Activated naive CD4-positive, alpha-beta T cell treated with anti-CD3 and anti-CD28 coated beads for 36 hours (primary cell): Measurements from ENCODE around the gene GNAQ. TPM values are rescaled to one million over a fixed set of nuclear protein-coding genes. Genes with fewer than 3 reads are reported as not detected.

Experiments
- CTCF ChIA-PET: fragments of 350-600 bp; sonication (Branson Sonifier 250); formaldehyde crosslinking; loops from one replicate; lab custom pipeline; 2021; ENCODE audit warnings: antibody characterized with exemption; lab: Charles Lee
- DNase-seq: peaks from one replicate; pipeline ENCODE4 v3.0.0-alpha.2; 2020
- H3K27ac Mint-ChIP-seq: one replicate; pipeline ENCODE4 v1.8.0; 2021; ENCODE audit warnings: mild to moderate bottlenecking, mixed read lengths
- H3K27me3 Mint-ChIP-seq: one replicate; pipeline ENCODE4 v1.8.0; 2021; ENCODE audit warnings: low read depth, mixed read lengths
- H3K36me3 Mint-ChIP-seq: one replicate; pipeline ENCODE4 v1.8.0; 2021; ENCODE audit warnings: low read depth, mixed read lengths
- H3K4me1 Mint-ChIP-seq: one replicate; pipeline ENCODE4 v1.8.0; 2021; ENCODE audit warnings: low read depth, mixed read lengths
- H3K4me3 Mint-ChIP-seq: one replicate; pipeline ENCODE4 v1.8.0; 2021; ENCODE audit warnings: mild to moderate bottlenecking, moderate library complexity, mixed read lengths
- H3K9me3 Mint-ChIP-seq: one replicate; pipeline ENCODE4 v1.8.0; 2021; ENCODE audit warnings: mixed read lengths
- intact Hi-C: fragments of 100-400 bp; cut with micrococcal nuclease; formaldehyde crosslinking; loops from one replicate; pipeline ENCODE4 v1.15.1; 2023
- total RNA-seq, 2 experiments: library from RNA; stranded (reverse); gene quantifications; one replicate each; pipeline ENCODE4 v1.2.3, GENCODE V29; 2021

GNAQ gene
- total RNA-seq, 2 experiments from 2014 or later = 22.4 to 22.7 TPM

- Mint-ChIP-seq H3K36me3 (peaks cover 31% of the 10 kb centered on the region), H3K9me3 (no peaks in the 10 kb centered on the region), H3K4me1 (peaks cover 22% of the 10 kb centered on the region), H3K27ac (no peak overlapping the region), H3K4me3 (no peak overlapping the region), H3K27me3 (no peaks in the 10 kb centered on the region)
- no peak for DNase-seq
- CTCF ChIA-PET = no interaction called here
- intact Hi-C loops = no loop called here
Observed at GRCh38 chr9:77809552-77809951, 222.1 kb downstream of the GNAQ start.

- Mint-ChIP-seq H3K36me3 (peaks cover 27% of the 10 kb centered on the region), H3K4me1 (peaks cover 22% of the 10 kb centered on the region), H3K27ac (no peak overlapping the region), H3K9me3 (no peaks in the 10 kb centered on the region), H3K4me3 (no peak overlapping the region), H3K27me3 (no peaks in the 10 kb centered on the region)
- intact Hi-C loops = no loop called here
- no peak for DNase-seq
- CTCF ChIA-PET = interaction anchor here (0.6 to 0.7 kb wide), 2 partner anchors 90 to 178 kb away, joined by 3 read pairs; no protein-coding TSS in a partner anchor
Observed at GRCh38 chr9:77808751-77809081, 222.9 kb downstream of the GNAQ start.

DNA sequence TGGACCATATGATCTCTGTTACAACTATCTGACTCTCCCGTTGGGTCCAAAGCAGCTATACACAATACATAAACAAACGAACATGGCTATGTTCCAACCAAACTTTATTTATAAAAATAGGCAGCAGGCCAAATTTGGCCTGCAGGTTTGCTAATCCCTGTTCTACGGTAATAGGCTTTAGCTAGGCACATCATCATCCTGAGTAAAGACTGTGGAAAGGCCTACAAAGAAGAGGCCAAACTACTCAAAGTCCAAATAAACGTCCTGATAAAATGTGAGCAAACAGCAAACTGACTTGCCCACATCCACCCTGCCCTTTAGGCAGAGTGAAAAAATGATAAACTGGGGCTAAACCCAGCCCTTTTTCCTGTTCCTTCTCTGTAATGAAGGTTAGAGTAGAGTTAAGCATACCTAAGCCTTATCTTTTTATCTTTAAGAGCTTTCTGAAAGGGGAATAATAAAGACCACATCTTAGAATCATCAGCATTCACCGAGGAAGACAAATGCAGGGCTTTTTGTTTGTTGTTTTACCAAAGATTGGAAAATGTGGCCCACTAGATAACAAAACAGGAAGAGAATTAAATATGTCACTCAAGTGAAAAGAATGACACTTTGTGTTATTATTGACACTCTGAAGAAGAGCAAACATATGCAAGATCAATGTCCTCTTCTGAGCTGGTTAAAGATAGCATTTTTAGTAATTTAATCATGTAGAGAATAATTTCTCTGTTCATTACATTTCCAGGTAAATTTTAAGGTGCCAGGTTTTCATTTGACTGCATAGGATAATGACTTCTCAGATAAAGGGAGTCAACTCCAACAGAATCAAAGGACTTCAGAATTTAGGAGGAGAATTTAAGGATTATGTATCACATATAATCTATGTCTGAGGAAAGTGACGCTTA is 223.5 kb downstream of the GNAQ start:
- H3K27me3 Mint-ChIP-seq = no peaks in the 10 kb centered on the region
- no peak for DNase-seq
- CTCF ChIA-PET = interaction anchor here (0.6 kb wide), 1 partner anchor 89 kb away, joined by 3 read pairs; no protein-coding TSS in a partner anchor
- H3K27ac Mint-ChIP-seq = no peak overlapping the region
- peaks cover 29% of the 10 kb centered on the region for H3K36me3 Mint-ChIP-seq
- intact Hi-C loops = no loop called here
- H3K4me3 Mint-ChIP-seq = no peak overlapping the region
- peaks cover 22% of the 10 kb centered on the region for H3K4me1 Mint-ChIP-seq
- no peaks in the 10 kb centered on the region for H3K9me3 Mint-ChIP-seq

GRCh38 chr9:77807281-77807683 is 224.3 kb downstream of the GNAQ start:
- Mint-ChIP-seq H3K36me3 (peaks cover 29% of the 10 kb centered on the region), H3K4me1 (peaks cover 22% of the 10 kb centered on the region), H3K27ac (no peak overlapping the region), H3K9me3 (no peaks in the 10 kb centered on the region), H3K4me3 (no peak overlapping the region), H3K27me3 (no peaks in the 10 kb centered on the region)
- DNase-seq = no peak
- CTCF ChIA-PET = no interaction called here
- intact Hi-C loops = no loop called here

DNA sequence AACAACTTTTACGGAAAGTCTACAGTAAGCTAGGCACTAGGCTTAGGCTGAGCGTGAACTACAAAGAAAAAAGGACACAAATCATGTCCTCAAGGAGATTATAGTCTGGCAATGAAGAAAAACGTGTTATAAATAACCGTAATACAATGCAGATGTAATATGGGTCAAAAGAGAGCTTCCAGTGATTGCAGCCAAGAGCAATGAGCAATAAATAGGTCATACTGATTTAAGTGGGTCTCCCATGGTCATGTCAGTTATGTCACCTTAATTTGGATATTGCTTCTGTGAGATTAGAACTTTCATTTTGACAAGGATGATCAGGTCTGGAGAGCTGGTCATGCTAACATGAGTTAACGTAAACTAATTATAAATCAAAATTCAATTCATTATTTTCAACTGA is 224.9 kb downstream of the GNAQ start:
- H3K36me3 Mint-ChIP-seq = peaks cover 31% of the 10 kb centered on the region
- peaks cover 22% of the 10 kb centered on the region for H3K4me1 Mint-ChIP-seq
- H3K27me3 Mint-ChIP-seq = no peaks in the 10 kb centered on the region
- CTCF ChIA-PET = interaction anchor here (0.5 kb wide), 1 partner anchor 44 kb away, joined by 6 read pairs; no protein-coding TSS in a partner anchor
- no peak overlapping the region for H3K27ac Mint-ChIP-seq
- no peaks in the 10 kb centered on the region for H3K9me3 Mint-ChIP-seq
- no peak for DNase-seq
- no peak overlapping the region for H3K4me3 Mint-ChIP-seq
- intact Hi-C loops = no loop called here

- DNase-seq = no peak
- Mint-ChIP-seq H3K36me3 (peaks cover 33% of the 10 kb centered on the region), H3K4me3 (no peak overlapping the region), H3K4me1 (peaks cover 26% of the 10 kb centered on the region), H3K27ac (peak overlapping the region; percentile 37), H3K9me3 (no peaks in the 10 kb centered on the region), H3K27me3 (no peaks in the 10 kb centered on the region)
- CTCF ChIA-PET = no interaction called here
- intact Hi-C loops = no loop called here
Observed at GRCh38 chr9:77805810-77806209, 225.8 kb downstream of the GNAQ start.

- DNase-seq = no peak
- H3K9me3 Mint-ChIP-seq = no peaks in the 10 kb centered on the region
- intact Hi-C loops = no loop called here
- H3K4me1 Mint-ChIP-seq = peaks cover 17% of the 10 kb centered on the region
- H3K36me3 Mint-ChIP-seq = peaks cover 17% of the 10 kb centered on the region
- CTCF ChIA-PET = interaction anchor here (1.2 to 1.3 kb wide), 2 partner anchors 38 to 232 kb away, joined by 4 to 5 read pairs; no protein-coding TSS in a partner anchor
- no peak overlapping the region for H3K4me3 Mint-ChIP-seq
- no peaks in the 10 kb centered on the region for H3K27me3 Mint-ChIP-seq
- no peak overlapping the region for H3K27ac Mint-ChIP-seq
Observed at GRCh38 chr9:77803423-77803822, 228.2 kb downstream of the GNAQ start.

DNA sequence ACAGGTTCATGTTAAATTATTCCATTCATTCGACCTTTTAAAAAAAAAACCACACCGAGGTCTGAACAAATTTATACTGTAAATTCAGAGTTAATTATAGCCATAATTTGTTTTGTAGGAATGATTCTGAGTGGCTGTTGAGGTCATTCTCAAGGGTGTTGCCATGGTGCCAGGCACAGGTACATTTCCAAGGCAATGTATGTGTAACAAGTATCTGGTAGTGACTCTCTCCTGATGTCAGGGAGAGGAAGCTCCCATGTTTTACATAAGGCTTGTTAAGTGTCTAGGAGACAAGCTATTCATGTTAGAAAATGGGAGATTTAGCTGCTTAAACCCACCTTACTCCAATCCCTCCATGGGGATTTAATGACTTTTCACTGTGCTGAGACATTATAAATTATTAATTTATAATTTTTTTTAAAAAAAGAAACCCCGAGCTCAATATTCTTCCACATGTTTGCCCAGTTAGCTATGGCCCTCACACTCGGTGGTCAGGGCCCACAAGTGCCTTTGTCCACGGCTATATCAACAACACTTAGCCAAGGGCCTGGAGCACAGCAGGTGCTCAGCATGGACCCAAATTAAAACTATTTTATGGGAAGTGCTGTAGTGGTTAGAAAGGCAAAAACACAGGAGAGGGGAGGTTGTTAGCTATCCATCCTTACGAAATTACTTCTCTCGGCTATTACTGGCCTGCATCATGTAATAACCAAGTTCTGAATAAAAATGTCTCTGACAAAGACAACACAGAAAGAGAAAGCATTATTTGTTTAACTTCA is 228.9 kb downstream of the GNAQ start:
- Mint-ChIP-seq H3K4me1 (peaks cover 10% of the 10 kb centered on the region), H3K36me3 (peaks cover 17% of the 10 kb centered on the region), H3K27ac (no peak overlapping the region), H3K4me3 (no peak overlapping the region), H3K9me3 (no peaks in the 10 kb centered on the region), H3K27me3 (no peaks in the 10 kb centered on the region)
- intact Hi-C loops = no loop called here
- CTCF ChIA-PET = interaction anchor here (1.2 kb wide), 1 partner anchor 39 kb away, joined by 5 read pairs; no protein-coding TSS in a partner anchor
- DNase-seq = no peak

GRCh38 chr9:77802064-77802463 is 229.5 kb downstream of the GNAQ start:
- H3K4me3 Mint-ChIP-seq = no peak overlapping the region
- no peaks in the 10 kb centered on the region for H3K27me3 Mint-ChIP-seq
- DNase-seq = no peak
- peaks cover 17% of the 10 kb centered on the region for H3K36me3 Mint-ChIP-seq
- H3K4me1 Mint-ChIP-seq = peaks cover 5% of the 10 kb centered on the region
- H3K9me3 Mint-ChIP-seq = no peaks in the 10 kb centered on the region
- CTCF ChIA-PET = interaction anchor here (0.6 kb wide), 1 partner anchor 163 kb away, joined by 3 read pairs; no protein-coding TSS in a partner anchor
- intact Hi-C loops = no loop called here
- H3K27ac Mint-ChIP-seq = no peak overlapping the region

DNA sequence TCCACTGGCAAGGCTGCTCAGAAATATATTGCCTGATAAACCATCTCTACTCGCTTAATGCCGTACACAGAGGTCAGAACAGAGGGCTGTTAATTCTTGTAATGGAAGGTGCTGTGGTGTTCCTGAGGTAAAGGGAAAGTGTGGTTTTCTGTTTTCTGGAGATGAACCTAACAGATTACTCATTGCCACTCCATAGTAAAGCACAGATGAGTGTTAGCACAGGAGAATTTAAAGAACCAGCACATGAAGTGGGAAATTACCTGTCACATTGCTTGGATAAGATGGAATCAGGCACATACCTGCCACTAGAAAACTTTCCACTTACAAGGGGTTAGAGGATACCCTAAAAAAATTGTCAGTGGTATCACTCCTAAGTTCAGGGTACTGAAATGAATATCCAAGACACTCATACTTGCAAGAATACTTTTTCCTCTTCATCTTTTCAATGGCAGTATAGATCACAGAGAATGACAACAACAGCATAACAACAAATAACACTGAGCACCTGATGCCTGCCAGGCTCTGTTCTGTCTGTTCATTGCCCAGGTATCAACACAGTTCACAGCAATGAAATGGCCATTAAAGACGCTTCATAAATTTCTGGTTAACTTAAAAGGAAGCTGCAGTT is 230.6 kb downstream of the GNAQ start:
- CTCF ChIA-PET = interaction anchor here (0.6 to 1.0 kb wide), 2 partner anchors 164 to 234 kb away, joined by 3 read pairs; no protein-coding TSS in a partner anchor
- Mint-ChIP-seq H3K9me3 (no peaks in the 10 kb centered on the region), H3K27ac (no peak overlapping the region), H3K27me3 (no peaks in the 10 kb centered on the region), H3K4me1 (peaks cover 5% of the 10 kb centered on the region), H3K4me3 (no peak overlapping the region), H3K36me3 (peaks cover 13% of the 10 kb centered on the region)
- DNase-seq = no peak
- intact Hi-C loops = no loop called here

- peaks cover 5% of the 10 kb centered on the region for H3K4me1 Mint-ChIP-seq
- intact Hi-C loops = no loop called here
Observed at GRCh38 chr9:77798140-77798539, 233.5 kb downstream of the GNAQ start.

GRCh38 chr9:77794985-77795384 is 236.6 kb downstream of the GNAQ start:
- peaks cover 18% of the 10 kb centered on the region for H3K36me3 Mint-ChIP-seq

More at GRCh38 chr9:77798140-77798539, 233.5 kb downstream of the GNAQ start:
- H3K36me3 Mint-ChIP-seq = peaks cover 14% of the 10 kb centered on the region
- H3K27me3 Mint-ChIP-seq = no peaks in the 10 kb centered on the region
- no peak overlapping the region for H3K4me3 Mint-ChIP-seq
- CTCF ChIA-PET = no interaction called here
- no peak overlapping the region for H3K27ac Mint-ChIP-seq
- no peak for DNase-seq
- H3K9me3 Mint-ChIP-seq = no peaks in the 10 kb centered on the region

More at GRCh38 chr9:77794985-77795384, 236.6 kb downstream of the GNAQ start:
- intact Hi-C loops = no loop called here
- no peak overlapping the region for H3K4me3 Mint-ChIP-seq
- no peaks in the 10 kb centered on the region for H3K27me3 Mint-ChIP-seq
- H3K4me1 Mint-ChIP-seq = no peaks in the 10 kb centered on the region
- no peak for DNase-seq
- no peak overlapping the region for H3K27ac Mint-ChIP-seq
- H3K9me3 Mint-ChIP-seq = no peaks in the 10 kb centered on the region
- CTCF ChIA-PET = no interaction called here
